GM19099 (cell line): Measurements from ENCODE around the gene ADGRG1.

Source experiments
- POLR2A ChIP-seq: IDR thresholded peaks from 3 replicates; pipeline ENCODE4 v1.6.1; 2011; ENCODE audit warnings: low read depth; ENCODE audit not compliant: insufficient read length; ENCODE audit errors: extremely low read depth

The ADGRG1 gene

GRCh38 chr16:57613514-57613913, 14.9 kb upstream of the ADGRG1 start:
- no peak for TF ChIP-seq POLR2A

DNA sequence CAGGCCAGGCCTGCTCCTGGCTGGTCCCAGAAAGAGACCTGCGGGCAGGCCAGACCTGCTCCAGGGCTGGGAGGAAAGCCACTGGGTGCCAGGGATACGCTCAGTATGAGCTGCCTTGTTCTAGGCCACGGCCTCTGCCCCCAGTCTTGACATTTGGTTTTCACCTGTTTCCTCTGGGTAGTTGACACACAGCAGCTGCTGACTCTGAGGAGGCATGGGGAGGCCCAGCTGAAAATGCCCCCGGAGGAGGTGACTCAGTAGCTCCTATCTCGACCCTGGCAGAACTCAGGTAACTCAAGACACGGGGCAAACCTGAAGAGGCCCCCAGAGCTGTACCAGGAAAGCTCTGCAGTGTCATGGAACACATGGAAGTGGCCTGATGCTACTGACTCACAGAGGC, 13.9 kb upstream of the ADGRG1 start:
- no peak for TF ChIP-seq POLR2A

DNA sequence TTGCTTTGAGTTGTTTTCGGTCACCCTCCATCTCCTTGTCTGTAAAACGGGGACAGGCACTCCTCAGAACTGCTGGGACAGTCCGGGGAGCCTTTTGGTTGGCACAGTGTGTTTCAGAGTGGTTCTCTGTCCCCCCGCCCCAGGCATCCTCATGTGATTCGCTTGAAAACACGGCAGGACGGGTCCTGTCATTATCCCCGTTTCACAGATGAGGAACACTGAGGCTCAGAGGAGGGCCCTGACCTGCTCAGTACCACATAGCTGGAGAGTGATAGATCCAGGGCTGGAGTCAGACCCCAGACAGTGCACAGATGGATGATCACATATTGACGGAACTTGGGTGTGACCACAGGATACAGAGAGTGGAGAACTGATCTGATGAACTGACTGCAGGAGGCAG, 13.5 kb upstream of the ADGRG1 start:
- TF ChIP-seq POLR2A: no peak

DNA sequence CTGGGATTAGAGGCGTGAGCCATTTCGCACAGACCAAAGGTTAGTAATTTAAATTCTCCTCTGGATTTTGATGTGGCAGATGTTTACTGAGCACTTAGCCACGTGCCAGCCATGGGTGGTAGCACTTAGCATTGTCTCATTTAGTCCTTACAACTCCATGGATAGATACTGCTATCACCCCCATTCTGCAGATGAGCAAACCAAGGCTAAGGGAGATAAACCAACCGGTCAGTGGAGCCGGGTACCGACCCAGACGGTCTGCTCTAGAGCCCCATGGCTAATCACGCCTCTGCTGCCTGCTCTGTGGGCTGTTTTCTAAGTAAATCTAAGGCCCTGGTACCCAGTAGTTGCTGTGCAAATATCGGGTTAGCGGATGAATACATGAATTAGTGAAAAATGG, 12.6 kb upstream of the ADGRG1 start:
- TF ChIP-seq POLR2A: no peak

DNA sequence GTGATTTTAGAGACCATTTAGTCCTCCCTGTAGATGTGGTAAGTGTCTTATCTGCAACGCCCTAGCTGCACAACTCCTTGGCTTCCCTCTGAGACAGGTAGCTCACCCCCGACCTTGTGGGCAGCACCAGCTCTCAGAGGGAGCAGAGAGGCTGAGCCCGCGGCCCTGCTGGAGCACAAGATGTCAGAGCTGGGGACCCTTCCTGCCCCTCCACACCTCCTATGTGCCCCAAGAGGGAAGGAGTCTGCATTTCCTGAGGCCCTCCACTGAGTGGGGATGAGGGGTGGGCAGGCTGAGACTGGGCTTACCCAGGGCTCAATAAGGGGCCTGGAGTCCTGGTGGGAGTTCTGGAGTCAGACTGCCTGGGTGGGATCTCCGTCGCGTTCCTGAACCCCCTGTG, 12.2 kb upstream of the ADGRG1 start:
- no peak for TF ChIP-seq POLR2A

- no peak for TF ChIP-seq POLR2A
Measured at GRCh38 chr16:57616876-57617275, 11.6 kb upstream of the ADGRG1 start.

DNA sequence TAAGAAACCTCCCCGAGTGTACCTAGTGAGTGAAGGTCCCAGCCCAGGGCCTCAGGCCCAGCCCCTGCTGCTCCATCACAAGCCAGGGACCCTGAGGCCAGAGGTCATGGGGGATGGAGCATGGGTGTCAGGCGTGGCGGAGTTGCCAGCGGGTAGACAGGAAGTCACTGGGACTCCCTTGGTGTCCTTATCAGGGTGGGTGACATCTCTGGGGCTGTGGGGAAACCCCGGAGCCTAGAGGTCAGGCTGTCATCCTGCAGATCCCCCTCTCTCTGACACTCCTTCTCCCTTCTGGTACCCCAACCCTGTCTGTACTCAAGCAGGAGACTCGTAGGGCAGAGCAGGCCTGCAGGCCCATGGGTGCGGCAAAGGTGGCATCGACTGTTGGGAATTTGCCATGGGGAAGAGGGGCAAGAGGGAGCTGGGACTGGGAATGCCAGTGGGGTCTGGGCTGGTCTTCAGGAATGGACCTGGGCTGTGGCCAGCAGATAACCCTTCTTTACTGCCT, 10.8 kb upstream of the ADGRG1 start:
- no peak for TF ChIP-seq POLR2A

- TF ChIP-seq POLR2A: no peak
Measured at GRCh38 chr16:57618296-57619132, 9.9 kb upstream of the ADGRG1 start.

- TF ChIP-seq POLR2A: no peak
Measured at GRCh38 chr16:57619133-57619605, 9.3 kb upstream of the ADGRG1 start.

GRCh38 chr16:57619606-57620334, 8.7 kb upstream of the ADGRG1 start:
- TF ChIP-seq POLR2A: no peak

DNA sequence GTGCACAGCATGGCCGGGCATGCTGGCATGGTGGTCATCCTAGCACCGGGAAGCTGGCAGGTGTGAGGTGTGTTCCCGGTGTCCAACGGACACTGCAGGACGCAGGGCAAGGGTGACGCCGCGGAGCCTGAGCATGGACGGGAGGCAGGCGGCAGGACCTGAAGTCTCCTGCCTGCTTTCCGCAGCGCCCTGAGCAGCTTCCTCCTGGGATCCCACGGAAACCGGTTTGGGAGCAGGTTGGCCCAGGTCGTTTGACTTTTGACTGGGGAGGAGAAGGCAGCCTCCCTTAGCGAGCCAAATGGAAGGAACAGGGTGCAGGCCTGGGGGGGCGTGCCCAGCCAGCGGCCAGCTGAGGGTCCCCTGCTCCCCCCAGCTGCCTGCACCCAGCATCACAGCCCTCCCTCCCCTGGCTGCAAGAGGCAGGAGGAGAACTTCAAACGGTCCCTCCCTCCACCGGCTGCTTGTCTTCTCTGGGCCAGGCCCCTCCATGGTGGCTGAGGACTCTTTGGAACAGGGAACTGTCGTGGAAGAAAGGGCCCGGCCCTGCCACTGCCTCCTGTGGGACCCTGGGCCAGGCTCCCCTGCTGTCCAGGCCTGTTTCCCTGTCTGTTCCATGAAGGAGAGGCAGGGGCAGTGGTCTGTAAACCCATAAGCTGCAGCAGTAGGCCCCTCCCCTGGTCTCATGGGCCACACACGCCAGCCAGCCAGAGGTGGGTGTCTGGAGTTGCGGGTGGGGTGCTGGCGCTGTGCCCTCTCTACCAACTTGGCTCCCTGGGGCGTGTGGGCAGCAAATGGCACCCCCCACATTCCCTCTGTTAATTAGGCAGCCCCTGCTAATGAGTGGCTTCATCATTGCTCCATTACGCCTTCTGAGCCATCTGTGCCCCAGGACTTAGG, 7.8 kb upstream of the ADGRG1 start:
- no peak for TF ChIP-seq POLR2A

DNA sequence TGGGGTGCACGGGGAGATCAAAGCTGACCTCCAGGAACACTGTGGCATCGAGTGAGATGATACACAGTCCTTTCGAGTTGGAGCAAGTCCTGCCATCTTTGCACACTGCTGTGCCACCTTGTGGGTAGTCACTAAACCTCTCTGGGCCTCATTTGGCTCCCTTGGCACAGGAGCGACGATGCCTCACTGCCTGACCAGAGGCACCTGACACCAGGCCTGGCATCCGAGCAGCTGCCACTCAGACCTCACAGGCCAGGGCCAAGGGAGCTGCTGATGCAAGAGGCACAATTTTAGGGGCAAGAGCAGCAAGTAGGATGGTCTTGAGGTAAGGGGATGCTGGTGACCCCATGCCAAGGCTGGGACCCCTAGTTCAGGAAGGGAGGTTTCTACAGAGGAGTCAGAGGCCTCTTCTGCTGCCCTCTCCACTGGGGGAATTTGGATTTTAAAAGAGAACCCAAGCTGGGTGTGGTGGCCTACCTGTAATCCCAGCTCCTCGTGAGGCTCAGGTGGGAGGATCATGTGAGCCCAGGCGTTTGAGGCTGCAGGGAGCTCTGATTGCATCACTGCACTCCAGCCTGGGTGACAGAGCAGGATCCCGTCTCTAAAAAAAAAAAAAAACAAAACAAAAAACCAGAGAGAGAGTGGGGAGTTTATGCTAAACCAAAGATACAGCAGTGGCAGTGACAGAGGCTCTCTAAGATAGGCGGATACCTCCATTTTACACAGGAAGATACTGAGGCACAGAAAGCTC, 6.7 kb upstream of the ADGRG1 start:
- no peak for TF ChIP-seq POLR2A

- no peak for TF ChIP-seq POLR2A
Measured at GRCh38 chr16:57622361-57623250, 5.8 kb upstream of the ADGRG1 start.
